Measurements from ENCODE around the gene CNTNAP2. TPM values are rescaled to one million over a fixed set of nuclear protein-coding genes. Genes with fewer than 3 reads are reported as not detected.

CNTNAP2 gene
- total and polyA plus RNA-seq, 2 of the 4 experiments (the other 2 are of a cell fraction), result not detected

DNA sequence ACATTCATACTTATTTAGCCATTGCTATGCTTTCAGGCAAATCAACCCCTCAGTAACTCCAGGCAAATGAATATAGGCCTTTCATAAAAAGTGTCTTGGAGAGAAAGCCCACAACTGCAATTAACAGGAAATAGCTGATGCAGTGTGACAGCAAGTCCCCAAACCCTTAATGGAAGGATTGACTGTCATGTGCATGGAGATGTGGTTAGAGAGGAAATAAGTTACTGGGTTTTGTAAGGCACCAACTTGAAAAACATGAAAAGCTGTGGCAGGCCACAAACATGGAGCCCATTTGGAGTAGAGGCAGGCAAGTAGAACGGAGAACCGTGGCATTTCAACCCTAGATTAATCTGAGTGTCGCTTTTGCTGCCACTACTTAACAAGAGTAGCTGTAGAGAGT, 1924.6 kb downstream of the CNTNAP2 start:
- H4K8ac ChIP-seq (ENCODE audit: low read depth in 2 of 2, low read length in 2 of 2), result no peak overlapping the region
- no peak overlapping the region for H2BK120ac ChIP-seq (ENCODE audit: low read depth, low read length)
- BruUV-seq (replicated peaks), result no TSS peak
- H4K20me1 ChIP-seq (ENCODE audit: insufficient read depth, low read length), result no peaks in the 10 kb centered on the region
- H3K4me1 ChIP-seq (ENCODE audit: control insufficient read depth, insufficient read depth, low read length), result no peaks in the 10 kb centered on the region
- dilution Hi-C loops (cut with HindIII; ENCODE audit: low sequenced_read_pairs, unreplicated experiment), result no loop called here
- ATAC-seq (ENCODE audit: low read depth) (no peak), DNase-seq (no peak)
- no peaks in the 10 kb centered on the region for H3K79me1 ChIP-seq (ENCODE audit: low read depth in 1 of 2, low read length in 2 of 2)
- H3K9me3 ChIP-seq (ENCODE audit: control insufficient read depth, insufficient read depth, low read length), result peaks cover 11% of the 10 kb centered on the region; the same call in 1 of the 2 replicates
- H3K4me3 ChIP-seq (ENCODE audit: insufficient read depth, low read depth, low read length), result no peak overlapping the region
- H3K36me3 ChIP-seq (ENCODE audit: control insufficient read depth, insufficient read depth, low read length), result no peaks in the 10 kb centered on the region
- no peak overlapping the region for H2AK5ac ChIP-seq (ENCODE audit: low read depth, low read length)
- H3K14ac ChIP-seq (replicated peaks; ENCODE audit: low read depth, low read length), result no peak overlapping the region
- H2AFZ ChIP-seq (replicated peaks; ENCODE audit: low read length, poor library complexity), result no peak overlapping the region
- no peak overlapping the region for H2BK5ac ChIP-seq (ENCODE audit: low read depth, low read length, poor library complexity, severe bottlenecking)
- H3K18ac ChIP-seq (ENCODE audit: low read depth, low read length), result no peak overlapping the region
- H3K27me3 ChIP-seq (ENCODE audit: control insufficient read depth, insufficient read depth, low read length), result no peaks in the 10 kb centered on the region
- H2BK15ac ChIP-seq (ENCODE audit: low read depth, low read length), result no peak overlapping the region
- no peak overlapping the region for H4K91ac ChIP-seq (ENCODE audit: insufficient read depth, low read depth, low read length)
- H3K56ac ChIP-seq (ENCODE audit: extremely low read depth, insufficient read depth, low read length), result no peak overlapping the region
- H3K27ac ChIP-seq (ENCODE audit: insufficient read depth, low read length), result no peak overlapping the region
- WGBS, 2 experiments (ENCODE audit: extremely low coverage in 2 of 2, insufficient read length in 1 of 2), result no CpG with 5 or more reads among the region's 3 CpGs
- H3K4me2 ChIP-seq (ENCODE audit: low read depth, low read length), result no peak overlapping the region
- CTCF ChIA-PET, result no interaction called here
- TF ChIP-seq BHLHE40 (IDR thresholded peaks at IDR 0.05; ENCODE audit: low read depth, low read length) (no peak), MXI1 (IDR thresholded peaks at IDR 0.05; ENCODE audit: borderline replicate concordance, low read depth, low read length) (no peak), NFE2L2 (IDR thresholded peaks at IDR 0.05; ENCODE audit: low read depth, low read length) (no peak), CEBPB (IDR thresholded peaks at IDR 0.05; ENCODE audit: low read depth, low read length) (no peak), MAZ (IDR thresholded peaks at IDR 0.05; ENCODE audit: borderline replicate concordance, low read depth, low read length) (no peak), FOS (IDR thresholded peaks at IDR 0.05; ENCODE audit: low read depth, low read length) (no peak), CHD1 (IDR thresholded peaks at IDR 0.05; ENCODE audit: low read depth, low read length) (no peak), MAFK (IDR thresholded peaks at IDR 0.05; ENCODE audit: low read depth, low read length) (no peak), RAD21 (IDR thresholded peaks at IDR 0.05; ENCODE audit: low read length) (no peak), RFX5 (IDR thresholded peaks at IDR 0.05; ENCODE audit: low read depth, low read length) (no peak), SMC3 (IDR thresholded peaks at IDR 0.05; ENCODE audit: low read depth, low read length) (no peak), POLR2A (IDR thresholded peaks at IDR 0.05; ENCODE audit: low read depth, low read length) (no peak), RCOR1 (IDR thresholded peaks at IDR 0.05; ENCODE audit: insufficient replicate concordance, low read length) (no peak)
- TF ChIP-seq, protein P1, sequence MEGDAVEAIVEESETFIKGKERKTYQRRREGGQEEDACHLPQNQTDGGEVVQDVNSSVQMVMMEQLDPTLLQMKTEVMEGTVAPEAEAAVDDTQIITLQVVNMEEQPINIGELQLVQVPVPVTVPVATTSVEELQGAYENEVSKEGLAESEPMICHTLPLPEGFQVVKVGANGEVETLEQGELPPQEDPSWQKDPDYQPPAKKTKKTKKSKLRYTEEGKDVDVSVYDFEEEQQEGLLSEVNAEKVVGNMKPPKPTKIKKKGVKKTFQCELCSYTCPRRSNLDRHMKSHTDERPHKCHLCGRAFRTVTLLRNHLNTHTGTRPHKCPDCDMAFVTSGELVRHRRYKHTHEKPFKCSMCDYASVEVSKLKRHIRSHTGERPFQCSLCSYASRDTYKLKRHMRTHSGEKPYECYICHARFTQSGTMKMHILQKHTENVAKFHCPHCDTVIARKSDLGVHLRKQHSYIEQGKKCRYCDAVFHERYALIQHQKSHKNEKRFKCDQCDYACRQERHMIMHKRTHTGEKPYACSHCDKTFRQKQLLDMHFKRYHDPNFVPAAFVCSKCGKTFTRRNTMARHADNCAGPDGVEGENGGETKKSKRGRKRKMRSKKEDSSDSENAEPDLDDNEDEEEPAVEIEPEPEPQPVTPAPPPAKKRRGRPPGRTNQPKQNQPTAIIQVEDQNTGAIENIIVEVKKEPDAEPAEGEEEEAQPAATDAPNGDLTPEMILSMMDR (conservative IDR thresholded peaks at IDR 0.05; ENCODE audit: low read depth, low read length), result no peak
- TF ChIP-seq, protein P2, sequence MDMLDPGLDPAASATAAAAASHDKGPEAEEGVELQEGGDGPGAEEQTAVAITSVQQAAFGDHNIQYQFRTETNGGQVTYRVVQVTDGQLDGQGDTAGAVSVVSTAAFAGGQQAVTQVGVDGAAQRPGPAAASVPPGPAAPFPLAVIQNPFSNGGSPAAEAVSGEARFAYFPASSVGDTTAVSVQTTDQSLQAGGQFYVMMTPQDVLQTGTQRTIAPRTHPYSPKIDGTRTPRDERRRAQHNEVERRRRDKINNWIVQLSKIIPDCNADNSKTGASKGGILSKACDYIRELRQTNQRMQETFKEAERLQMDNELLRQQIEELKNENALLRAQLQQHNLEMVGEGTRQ (IDR thresholded peaks at IDR 0.05; ENCODE audit: low read depth, low read length), result no peak
- TF ChIP-seq, protein P3, sequence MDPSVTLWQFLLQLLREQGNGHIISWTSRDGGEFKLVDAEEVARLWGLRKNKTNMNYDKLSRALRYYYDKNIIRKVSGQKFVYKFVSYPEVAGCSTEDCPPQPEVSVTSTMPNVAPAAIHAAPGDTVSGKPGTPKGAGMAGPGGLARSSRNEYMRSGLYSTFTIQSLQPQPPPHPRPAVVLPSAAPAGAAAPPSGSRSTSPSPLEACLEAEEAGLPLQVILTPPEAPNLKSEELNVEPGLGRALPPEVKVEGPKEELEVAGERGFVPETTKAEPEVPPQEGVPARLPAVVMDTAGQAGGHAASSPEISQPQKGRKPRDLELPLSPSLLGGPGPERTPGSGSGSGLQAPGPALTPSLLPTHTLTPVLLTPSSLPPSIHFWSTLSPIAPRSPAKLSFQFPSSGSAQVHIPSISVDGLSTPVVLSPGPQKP (IDR thresholded peaks at IDR 0.05; ENCODE audit: borderline replicate concordance, low read depth, low read length), result no peak
- intact Hi-C loops (cut with micrococcal nuclease), result no loop called here
- POLR2A ChIA-PET (ENCODE audit: unreplicated experiment), result no interaction called here
- in situ Hi-C loops (cut with MboI; ENCODE audit: low sequenced_read_pairs), result no loop called here
- H2AK9ac ChIP-seq (replicated peaks; ENCODE audit: low read depth, low read length, poor library complexity), result no peak overlapping the region
- no peak overlapping the region for H3K4ac ChIP-seq (ENCODE audit: low read depth, low read length)
- no peak overlapping the region for H2BK20ac ChIP-seq (ENCODE audit: low read depth, low read length)
- no peaks in the 10 kb centered on the region for H3K9me1 ChIP-seq (ENCODE audit: insufficient read depth, low read length)
- H3K9ac ChIP-seq (ENCODE audit: low read depth, low read length), result no peak overlapping the region
- H3K23ac ChIP-seq (ENCODE audit: low read depth, low read length), result no peak overlapping the region
- H4K5ac ChIP-seq (ENCODE audit: low read depth, low read length), result no peak overlapping the region
